Astrocyte (in vitro differentiated cells and primary cell): ENCODE results near the gene TATDN3. TPM values are rescaled to one million over a fixed set of nuclear protein-coding genes. Genes with fewer than 3 reads are reported as not detected.

Experiments
- DNase-seq: peaks from one replicate; pipeline ENCODE4 v3.0.0-alpha.2; 2010; ENCODE audit warnings: low read depth
- FAIRE-seq: peaks from 2 replicates; lab custom pipeline; 2011; peaks lifted over from hg19 to GRCh38; lab: Jason Lieb, UNC
- H2AFZ ChIP-seq: 2 replicates; pipeline ENCODE4 v1.6.0; 2012; ENCODE audit warnings: low read depth, low read length, inconsistent platforms
- H3K27ac ChIP-seq: 2 replicates; pipeline ENCODE4 v1.5.1; 2011; ENCODE audit warnings: low read depth, low read length, inconsistent platforms
- H3K27me3 ChIP-seq: 2 replicates; pipeline ENCODE4 v1.6.0; 2011; ENCODE audit warnings: low read length, inconsistent platforms; ENCODE audit not compliant: insufficient read depth
- H3K36me3 ChIP-seq: 2 replicates; pipeline ENCODE4 v1.5.1; 2011; ENCODE audit warnings: low read length, inconsistent platforms; ENCODE audit not compliant: insufficient read depth
- H3K4me1 ChIP-seq: 2 replicates; pipeline ENCODE4 v1.5.1; 2011; ENCODE audit warnings: low read length, inconsistent platforms; ENCODE audit not compliant: insufficient read depth
- H3K4me2 ChIP-seq: 2 replicates; pipeline ENCODE4 v1.6.0; 2012; ENCODE audit warnings: low read length, inconsistent platforms
- H3K4me3 ChIP-seq: 2 replicates; pipeline ENCODE4 v1.5.1; 2011; ENCODE audit warnings: low read depth, mild to moderate bottlenecking, low read length, inconsistent platforms; ENCODE audit not compliant: insufficient read depth
- H3K79me2 ChIP-seq: 2 replicates; pipeline ENCODE4 v1.6.0; 2012; ENCODE audit warnings: mild to moderate bottlenecking, low read length, inconsistent platforms; ENCODE audit not compliant: insufficient read depth
- H3K9ac ChIP-seq: 2 replicates; pipeline ENCODE4 v1.6.0; 2012; ENCODE audit warnings: mild to moderate bottlenecking, low read length, inconsistent platforms
- H3K9me3 ChIP-seq: 2 replicates; pipeline ENCODE4 v1.5.1; 2012; ENCODE audit warnings: low read depth, mild to moderate bottlenecking, low read length, inconsistent platforms; ENCODE audit not compliant: insufficient read depth
- H4K20me1 ChIP-seq: 2 replicates; pipeline ENCODE4 v1.6.0; 2012; ENCODE audit warnings: low read length, inconsistent platforms; ENCODE audit not compliant: insufficient read depth
- H3K27ac Mint-ChIP-seq: one replicate; pipeline ENCODE4 v1.8.0; 2021; ENCODE audit warnings: mild to moderate bottlenecking, mixed read lengths; ENCODE audit not compliant: unreplicated experiment
- H3K27me3 Mint-ChIP-seq: one replicate; pipeline ENCODE4 v1.8.0; 2021; ENCODE audit warnings: low read depth, mixed read lengths; ENCODE audit not compliant: unreplicated experiment
- H3K36me3 Mint-ChIP-seq: one replicate; pipeline ENCODE4 v1.8.0; 2021; ENCODE audit warnings: low read depth, mixed read lengths; ENCODE audit not compliant: unreplicated experiment
- H3K4me1 Mint-ChIP-seq: one replicate; pipeline ENCODE4 v1.8.0; 2021; ENCODE audit warnings: low read depth, mixed read lengths; ENCODE audit not compliant: unreplicated experiment
- H3K4me3 Mint-ChIP-seq: one replicate; pipeline ENCODE4 v1.8.0; 2021; ENCODE audit warnings: mild to moderate bottlenecking, moderate library complexity, mixed read lengths; ENCODE audit not compliant: unreplicated experiment
- H3K9me3 Mint-ChIP-seq: one replicate; pipeline ENCODE4 v1.8.0; 2021; ENCODE audit warnings: mild to moderate bottlenecking, mixed read lengths; ENCODE audit not compliant: unreplicated experiment
- EZH2 ChIP-seq: IDR thresholded peaks from 2 replicates; pipeline ENCODE4 v1.6.1; 2012; ENCODE audit warnings: mild to moderate bottlenecking, low read length, inconsistent platforms; ENCODE audit not compliant: insufficient read depth
- total RNA-seq: library from RNA; stranded (reverse); gene quantifications from 2 replicates; pipeline ENCODE4 v1.2.1, GENCODE V29; 2021
- TF ChIP-seq, protein P1 (sequence below): IDR thresholded peaks from 2 replicates; pipeline ENCODE4 v1.5.1; 2011; ENCODE audit warnings: low read depth, mild to moderate bottlenecking, inconsistent platforms, low read length, moderate library complexity; ENCODE audit not compliant: insufficient read depth

The TATDN3 gene
- total RNA-seq, 1 donor from 2014 or later = 8.6 TPM

DNA sequence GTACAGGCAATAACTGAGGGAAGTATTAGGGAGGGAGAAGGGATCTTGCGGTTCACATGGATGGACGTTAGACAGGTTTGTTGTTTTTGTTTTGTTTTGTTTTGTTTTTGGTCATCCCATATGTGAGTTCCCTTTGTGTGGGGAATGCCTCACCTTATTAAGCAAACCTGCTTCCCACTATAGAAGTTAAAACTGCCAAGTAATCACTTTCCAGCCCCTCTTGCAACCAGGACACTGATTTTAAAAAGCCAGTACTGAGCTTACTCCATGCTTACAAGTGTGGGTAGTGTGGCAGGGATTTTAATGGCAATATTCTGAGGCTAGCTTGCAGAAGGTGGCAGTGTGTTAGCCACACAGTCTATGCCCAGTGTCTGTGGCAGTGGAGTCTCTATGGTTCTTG is 29.3 kb downstream of the TATDN3 start:
- FAIRE-seq (no peak), DNase-seq (no peak)
- no peaks in the 10 kb centered on the region for H3K27me3 Mint-ChIP-seq

DNA sequence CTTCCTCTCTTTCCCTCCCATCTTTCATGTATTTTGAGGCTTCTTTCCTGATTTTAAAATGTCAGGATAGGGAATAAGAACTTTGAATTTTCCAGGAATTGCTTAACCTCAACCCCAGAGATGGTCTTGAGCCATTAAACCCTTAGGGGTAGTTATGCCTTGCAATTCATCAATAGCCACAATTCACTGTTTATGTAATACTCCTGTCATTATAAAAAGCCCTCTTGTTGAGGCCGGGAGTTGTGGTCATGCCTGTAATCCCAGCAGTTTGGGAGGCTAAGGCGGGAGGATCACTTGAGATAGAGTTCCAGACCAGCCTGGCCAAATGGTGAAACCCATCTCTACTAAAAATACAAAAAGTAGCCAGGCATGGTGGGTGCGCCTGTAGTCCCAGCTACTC is 31.3 kb downstream of the TATDN3 start:
- no peaks in the 10 kb centered on the region for H3K27me3 ChIP-seq
- TF ChIP-seq, protein P1, sequence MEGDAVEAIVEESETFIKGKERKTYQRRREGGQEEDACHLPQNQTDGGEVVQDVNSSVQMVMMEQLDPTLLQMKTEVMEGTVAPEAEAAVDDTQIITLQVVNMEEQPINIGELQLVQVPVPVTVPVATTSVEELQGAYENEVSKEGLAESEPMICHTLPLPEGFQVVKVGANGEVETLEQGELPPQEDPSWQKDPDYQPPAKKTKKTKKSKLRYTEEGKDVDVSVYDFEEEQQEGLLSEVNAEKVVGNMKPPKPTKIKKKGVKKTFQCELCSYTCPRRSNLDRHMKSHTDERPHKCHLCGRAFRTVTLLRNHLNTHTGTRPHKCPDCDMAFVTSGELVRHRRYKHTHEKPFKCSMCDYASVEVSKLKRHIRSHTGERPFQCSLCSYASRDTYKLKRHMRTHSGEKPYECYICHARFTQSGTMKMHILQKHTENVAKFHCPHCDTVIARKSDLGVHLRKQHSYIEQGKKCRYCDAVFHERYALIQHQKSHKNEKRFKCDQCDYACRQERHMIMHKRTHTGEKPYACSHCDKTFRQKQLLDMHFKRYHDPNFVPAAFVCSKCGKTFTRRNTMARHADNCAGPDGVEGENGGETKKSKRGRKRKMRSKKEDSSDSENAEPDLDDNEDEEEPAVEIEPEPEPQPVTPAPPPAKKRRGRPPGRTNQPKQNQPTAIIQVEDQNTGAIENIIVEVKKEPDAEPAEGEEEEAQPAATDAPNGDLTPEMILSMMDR = no peak
- no peak for TF ChIP-seq EZH2
- no peaks in the 10 kb centered on the region for H3K36me3 ChIP-seq
- H3K4me2 ChIP-seq = no peak overlapping the region
- peaks cover 16% of the 10 kb centered on the region for H3K9me3 ChIP-seq
- no peak overlapping the region for H2AFZ ChIP-seq
- no peaks in the 10 kb centered on the region for H3K4me1 ChIP-seq
- DNase-seq = no peak
- H3K9me3 Mint-ChIP-seq = peaks cover 21% of the 10 kb centered on the region
- no peaks in the 10 kb centered on the region for H3K79me2 ChIP-seq
- H3K36me3 Mint-ChIP-seq = peaks cover 3% of the 10 kb centered on the region
- no peaks in the 10 kb centered on the region for H4K20me1 ChIP-seq
- no peak for FAIRE-seq
- H3K4me3 Mint-ChIP-seq = no peak overlapping the region
- no peaks in the 10 kb centered on the region for H3K27me3 Mint-ChIP-seq
- H3K27ac ChIP-seq = no peak overlapping the region
- H3K9ac ChIP-seq = no peak overlapping the region
- H3K27ac Mint-ChIP-seq = no peak overlapping the region
- no peaks in the 10 kb centered on the region for H3K4me1 Mint-ChIP-seq
- H3K4me3 ChIP-seq = no peak overlapping the region

More for the DNA sequence above, 29.3 kb downstream of the TATDN3 start:
- Mint-ChIP-seq H3K4me1 (no peaks in the 10 kb centered on the region), H3K4me3 (no peak overlapping the region), H3K36me3 (peaks cover 3% of the 10 kb centered on the region), H3K9me3 (peaks cover 13% of the 10 kb centered on the region), H3K27ac (no peak overlapping the region)
- Histone ChIP-seq H2AFZ (no peak overlapping the region), H3K4me2 (no peak overlapping the region), H3K79me2 (no peaks in the 10 kb centered on the region), H3K36me3 (no peaks in the 10 kb centered on the region), H4K20me1 (no peaks in the 10 kb centered on the region), H3K4me1 (no peaks in the 10 kb centered on the region), H3K27me3 (no peaks in the 10 kb centered on the region), H3K27ac (no peak overlapping the region), H3K9ac (no peak overlapping the region), H3K9me3 (peaks cover 12% of the 10 kb centered on the region), H3K4me3 (no peak overlapping the region)
- TF ChIP-seq EZH2 = no peak
- TF ChIP-seq, protein P1 = no peak

DNA sequence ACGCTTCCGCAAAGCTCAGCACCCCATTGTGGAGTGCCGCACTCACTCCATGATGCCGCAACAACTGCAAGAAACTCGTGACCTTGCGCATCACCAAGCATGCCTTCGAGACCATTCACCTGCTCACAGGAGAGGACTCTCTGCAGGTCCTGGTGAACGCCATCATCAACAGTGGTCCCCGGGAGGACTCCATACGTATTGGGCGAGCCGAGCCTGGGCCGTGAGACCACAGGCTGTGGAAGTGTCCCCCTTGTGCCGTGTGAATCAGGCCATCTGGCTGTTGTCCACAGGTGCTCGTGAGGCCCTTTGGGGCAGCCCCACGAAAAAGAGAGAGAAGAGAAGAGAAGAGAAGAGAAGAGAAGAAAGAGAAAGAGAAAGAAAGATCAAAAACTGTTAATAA is 32.5 kb downstream of the TATDN3 start:
- H2AFZ ChIP-seq = no peak overlapping the region
- H3K9me3 Mint-ChIP-seq = peaks cover 21% of the 10 kb centered on the region
- no peak overlapping the region for H3K4me3 Mint-ChIP-seq
- no peaks in the 10 kb centered on the region for H3K36me3 ChIP-seq
- H3K4me1 ChIP-seq = no peaks in the 10 kb centered on the region
- no peaks in the 10 kb centered on the region for H3K27me3 Mint-ChIP-seq
- H3K4me1 Mint-ChIP-seq = no peaks in the 10 kb centered on the region
- H3K27ac Mint-ChIP-seq = no peak overlapping the region
- FAIRE-seq (no peak), DNase-seq (no peak)
- no peaks in the 10 kb centered on the region for H3K27me3 ChIP-seq
- H3K4me3 ChIP-seq = no peak overlapping the region
- H3K9me3 ChIP-seq = peaks cover 16% of the 10 kb centered on the region
- H3K36me3 Mint-ChIP-seq = peaks cover 3% of the 10 kb centered on the region
- H4K20me1 ChIP-seq = no peaks in the 10 kb centered on the region
- no peak overlapping the region for H3K9ac ChIP-seq
- H3K4me2 ChIP-seq = no peak overlapping the region
- no peak for TF ChIP-seq EZH2
- TF ChIP-seq, protein P1 = no peak
- no peaks in the 10 kb centered on the region for H3K79me2 ChIP-seq
- H3K27ac ChIP-seq = no peak overlapping the region
